GM19238 (cell line): ENCODE measurements around the gene MGAT5.

Source experiments
- DNase-seq: peaks from one replicate; pipeline ENCODE4 v3.0.0; 2011; ENCODE audit warnings: low spot score; ENCODE audit not compliant: insufficient read length

MGAT5 gene

GRCh38 chr2:134304394-134305108, 50.7 kb downstream of the MGAT5 start:
- no peak for DNase-seq

GRCh38 chr2:134305109-134305491, 51.2 kb downstream of the MGAT5 start:
- no peak for DNase-seq

- no peak for DNase-seq
Observed at GRCh38 chr2:134306521-134306920, 52.6 kb downstream of the MGAT5 start.

GRCh38 chr2:134307334-134307733, 53.5 kb downstream of the MGAT5 start:
- DNase-seq, result no peak

- DNase-seq, result no peak
Observed at GRCh38 chr2:134308474-134309385, 54.9 kb downstream of the MGAT5 start.

- DNase-seq, result no peak
Observed at GRCh38 chr2:134310107-134311079, 56.5 kb downstream of the MGAT5 start.

GRCh38 chr2:134312482-134312881, 58.6 kb downstream of the MGAT5 start:
- DNase-seq, result no peak

- no peak for DNase-seq
Observed at GRCh38 chr2:134314202-134314601, 60.3 kb downstream of the MGAT5 start.

GRCh38 chr2:134314681-134315368, 61.0 kb downstream of the MGAT5 start:
- DNase-seq, result no peak

- no peak for DNase-seq
Observed at GRCh38 chr2:134315471-134315870, 61.6 kb downstream of the MGAT5 start.

GRCh38 chr2:134319596-134320254, 65.9 kb downstream of the MGAT5 start:
- DNase-seq, result no peak

- DNase-seq, result no peak
Observed at GRCh38 chr2:134320930-134321329, 67.1 kb downstream of the MGAT5 start.

- DNase-seq, result no peak
Observed at GRCh38 chr2:134323777-134324176, 69.9 kb downstream of the MGAT5 start.

GRCh38 chr2:134324430-134324829, 70.6 kb downstream of the MGAT5 start:
- DNase-seq, result no peak

- DNase-seq, result no peak
Observed at GRCh38 chr2:134324947-134325346, 71.1 kb downstream of the MGAT5 start.

- DNase-seq, result no peak
Observed at GRCh38 chr2:134325696-134326095, 71.8 kb downstream of the MGAT5 start.

GRCh38 chr2:134327367-134327766, 73.5 kb downstream of the MGAT5 start:
- DNase-seq, result no peak

- no peak for DNase-seq
Observed at GRCh38 chr2:134331081-134331480, 77.2 kb downstream of the MGAT5 start.

- DNase-seq, result no peak
Observed at GRCh38 chr2:134333646-134334189, 79.8 kb downstream of the MGAT5 start.
